AG04449 (cell line): Measurements from ENCODE around the gene SULT1C2.

ENCODE experiments used
- CTCF ChIA-PET: fragments of 350-600 bp; formaldehyde crosslinking; extraction: SDS; loops from one replicate; lab custom pipeline; 2021; ENCODE audit warnings: antibody characterized with exemption; lab: Yijun Ruan, JAX
- POLR2A ChIA-PET: fragments of 400-600, 350-600 bp; formaldehyde crosslinking; extraction: SDS; loops from one replicate; lab custom pipeline; 2020; ENCODE audit warnings: antibody characterized with exemption, inconsistent platforms; lab: Yijun Ruan, JAX
- DNase-seq: peaks from one replicate; pipeline ENCODE4 v3.0.0-alpha.2; 2010; ENCODE audit warnings: low read depth, low spot score
- H3K4me3 ChIP-seq: 2 replicates; pipeline ENCODE4 v1.5.1; 2011; ENCODE audit warnings: low read depth, mild to moderate bottlenecking, control low read depth, low read length
- TF ChIP-seq, protein P1 (sequence below): IDR thresholded peaks from one replicate; pipeline ENCODE4 v1.5.1; 2011; ENCODE audit warnings: mild to moderate bottlenecking, moderate library complexity, low read length, control low read depth, inconsistent platforms; ENCODE audit not compliant: insufficient read depth; ENCODE audit errors: missing control alignments

The SULT1C2 gene

DNA sequence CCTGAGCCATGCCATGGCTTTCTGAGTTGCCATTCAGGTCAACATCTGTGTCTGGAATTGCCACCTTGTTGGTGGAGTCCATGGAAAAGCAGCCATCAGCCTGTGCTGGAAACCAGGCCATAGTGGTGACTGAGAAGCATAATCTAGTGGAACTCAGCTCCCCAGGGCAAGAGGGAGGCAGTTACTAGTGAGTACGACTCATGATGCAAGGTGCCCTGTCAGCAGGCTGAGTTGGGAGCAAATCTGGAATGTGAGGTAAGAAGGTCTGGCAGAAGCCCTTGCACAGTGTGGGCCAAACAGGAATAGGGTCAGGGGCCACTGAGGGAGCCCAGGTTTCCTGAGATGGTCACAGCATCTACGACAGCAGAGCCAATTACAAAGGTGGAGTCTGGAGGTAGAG is 37.1 kb downstream of the SULT1C2 start:
- H3K4me3 ChIP-seq = no peak overlapping the region
- TF ChIP-seq, protein P1, sequence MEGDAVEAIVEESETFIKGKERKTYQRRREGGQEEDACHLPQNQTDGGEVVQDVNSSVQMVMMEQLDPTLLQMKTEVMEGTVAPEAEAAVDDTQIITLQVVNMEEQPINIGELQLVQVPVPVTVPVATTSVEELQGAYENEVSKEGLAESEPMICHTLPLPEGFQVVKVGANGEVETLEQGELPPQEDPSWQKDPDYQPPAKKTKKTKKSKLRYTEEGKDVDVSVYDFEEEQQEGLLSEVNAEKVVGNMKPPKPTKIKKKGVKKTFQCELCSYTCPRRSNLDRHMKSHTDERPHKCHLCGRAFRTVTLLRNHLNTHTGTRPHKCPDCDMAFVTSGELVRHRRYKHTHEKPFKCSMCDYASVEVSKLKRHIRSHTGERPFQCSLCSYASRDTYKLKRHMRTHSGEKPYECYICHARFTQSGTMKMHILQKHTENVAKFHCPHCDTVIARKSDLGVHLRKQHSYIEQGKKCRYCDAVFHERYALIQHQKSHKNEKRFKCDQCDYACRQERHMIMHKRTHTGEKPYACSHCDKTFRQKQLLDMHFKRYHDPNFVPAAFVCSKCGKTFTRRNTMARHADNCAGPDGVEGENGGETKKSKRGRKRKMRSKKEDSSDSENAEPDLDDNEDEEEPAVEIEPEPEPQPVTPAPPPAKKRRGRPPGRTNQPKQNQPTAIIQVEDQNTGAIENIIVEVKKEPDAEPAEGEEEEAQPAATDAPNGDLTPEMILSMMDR = no peak
- no peak for DNase-seq
- CTCF ChIA-PET = interaction anchor here (1.0 to 1.2 kb wide), 2 partner anchors 259 to 310 kb away, joined by 3 read pairs; no protein-coding TSS in a partner anchor
- POLR2A ChIA-PET = no interaction called here

DNA sequence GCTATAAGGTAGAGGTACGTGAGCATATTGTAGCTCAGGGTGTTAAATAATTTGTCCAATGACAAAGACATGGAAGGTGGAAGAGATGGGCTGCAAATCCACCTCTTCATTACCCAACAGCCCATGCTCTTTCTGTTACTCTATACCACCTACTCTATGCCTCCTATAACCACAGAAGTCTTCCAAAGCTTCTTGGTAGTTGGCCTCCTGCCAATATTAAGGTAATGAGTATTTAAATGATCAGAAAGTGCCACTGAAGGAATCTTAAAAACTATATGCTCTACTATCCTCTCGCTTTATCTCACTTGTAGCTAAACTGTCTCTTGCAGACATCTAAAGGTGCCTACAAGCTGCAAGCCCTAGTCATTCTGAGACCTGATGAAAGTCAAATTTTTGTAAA is 41.1 kb downstream of the SULT1C2 start:
- H3K4me3 ChIP-seq = no peak overlapping the region
- DNase-seq = no peak
- POLR2A ChIA-PET = no interaction called here
- TF ChIP-seq, protein P1 = no peak
- CTCF ChIA-PET = interaction anchor here (0.7 kb wide), 2 partner anchors 26 to 254 kb away, joined by 3 read pairs; no protein-coding TSS in a partner anchor

DNA sequence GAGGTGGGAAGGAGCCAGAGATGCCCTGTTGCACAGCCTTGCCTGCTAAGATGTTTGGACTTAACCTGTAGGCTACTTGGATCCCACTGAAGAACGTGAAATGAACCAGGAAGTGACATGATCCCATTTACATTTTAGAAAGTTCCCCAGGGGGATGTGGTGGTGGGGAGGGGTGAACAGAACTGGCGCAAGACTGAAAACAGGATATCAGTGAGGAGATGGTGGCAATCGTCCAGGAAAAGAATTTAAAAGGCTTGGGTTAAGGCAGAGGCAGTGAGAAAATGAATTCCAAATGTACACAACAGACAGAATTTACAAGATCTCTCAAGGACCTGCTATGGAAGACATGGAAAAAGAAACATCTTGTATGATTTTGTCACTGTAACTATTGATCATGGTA is 42.3 kb downstream of the SULT1C2 start:
- TF ChIP-seq, protein P1 = no peak
- no peak overlapping the region for H3K4me3 ChIP-seq
- DNase-seq = no peak
- ChIA-PET POLR2A (no interaction called here), CTCF (no interaction called here)

DNA sequence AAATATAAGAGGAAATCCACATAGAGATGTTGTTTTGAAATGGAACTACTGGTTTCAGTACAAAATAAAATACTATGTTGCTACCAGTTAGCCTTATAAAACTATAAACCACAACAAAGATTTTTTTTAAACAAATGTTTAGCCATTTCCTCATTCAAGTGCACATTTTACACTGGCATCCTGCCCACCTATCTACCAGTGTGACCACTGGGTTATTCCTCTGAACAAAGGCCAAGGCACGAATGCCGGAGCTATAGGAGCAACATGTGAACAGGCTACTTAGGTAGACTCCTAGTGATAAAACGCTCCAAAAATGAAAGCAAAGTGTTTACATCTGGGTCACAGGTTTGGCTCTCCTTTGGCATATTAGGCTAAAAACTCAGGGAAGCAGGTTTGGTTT is 57.3 kb downstream of the SULT1C2 start:
- CTCF ChIA-PET = interaction anchor here (1.6 to 2.6 kb wide), 2 partner anchors 238 to 291 kb away, joined by 3 to 11 read pairs; no protein-coding TSS in a partner anchor
- POLR2A ChIA-PET = no interaction called here
- TF ChIP-seq, protein P1 = no peak
- DNase-seq = no peak
- no peak overlapping the region for H3K4me3 ChIP-seq

DNA sequence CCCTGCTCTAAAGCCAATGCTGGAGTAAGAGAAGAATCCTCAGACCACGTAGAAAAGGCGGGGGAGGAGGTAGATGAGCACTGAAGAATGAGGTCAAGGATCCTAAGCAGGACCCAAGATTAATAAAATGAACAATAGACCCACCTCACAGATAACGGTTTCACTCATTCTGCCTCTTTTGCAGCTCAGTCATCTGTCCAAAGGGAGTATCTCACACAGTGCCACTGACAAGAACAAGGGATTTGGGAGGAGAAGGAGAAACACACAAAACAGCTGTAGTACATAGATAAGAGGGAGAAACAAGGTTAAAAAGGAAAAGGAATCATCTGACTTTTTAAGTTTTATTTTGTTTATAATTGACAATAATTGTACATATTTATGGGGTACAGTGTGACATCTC is 58.1 kb downstream of the SULT1C2 start:
- ChIA-PET CTCF (interaction anchor here (1.1 to 2.6 kb wide), 4 partner anchors 225 to 290 kb away, joined by 3 to 11 read pairs (median 3); no protein-coding TSS in a partner anchor), POLR2A (no interaction called here)
- TF ChIP-seq, protein P1 = no peak
- no peak for DNase-seq
- no peak overlapping the region for H3K4me3 ChIP-seq

DNA sequence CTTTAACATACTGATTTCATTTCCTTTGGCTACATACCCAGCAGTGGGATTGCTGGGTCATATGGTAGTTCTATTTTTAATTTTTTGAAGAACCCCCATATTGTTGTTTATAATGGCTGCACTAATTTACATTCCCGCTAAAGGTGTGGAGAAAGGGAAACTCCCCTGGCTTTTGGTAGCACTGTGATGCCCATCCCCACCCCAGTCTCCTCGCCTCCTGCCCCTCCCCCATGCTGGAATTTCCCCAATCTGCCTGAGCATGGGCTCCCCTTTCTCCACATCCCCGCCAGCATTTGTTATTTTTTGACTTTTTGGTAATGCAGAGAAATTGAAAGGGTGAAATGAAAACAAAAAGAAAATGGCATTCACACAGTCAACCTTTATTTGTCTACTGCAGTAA is 59.1 kb downstream of the SULT1C2 start:
- DNase-seq = no peak
- no peak overlapping the region for H3K4me3 ChIP-seq
- POLR2A ChIA-PET = no interaction called here
- CTCF ChIA-PET = interaction anchor here (1.3 to 2.6 kb wide), 3 partner anchors 227 to 289 kb away, joined by 3 to 11 read pairs (median 3); no protein-coding TSS in a partner anchor
- TF ChIP-seq, protein P1 = no peak
